Lung (tissue), 12 donors: ENCODE measurements around the gene RSU1. TPM values are rescaled to one million over a fixed set of nuclear protein-coding genes. Genes with fewer than 3 reads are reported as not detected.

Experiments used
- ATAC-seq: fragments of 200-7000 bp; cut with Tn5 transposase; one replicate; pipeline ENCODE4 v1.9.1; 2020; ENCODE audit warnings: moderate number of reproducible peaks; ENCODE audit not compliant: insufficient read depth, low FRiP score
- DNase-seq, 3 donors: peaks; one replicate each; pipeline ENCODE4 v3.0.0-alpha.2; 2013 to 2017
- H3K27ac ChIP-seq, 2 donors: one replicate each; pipeline ENCODE4 v1.5.1; 2013; ENCODE audit warnings: mild to moderate bottlenecking in 2 of 2, moderate library complexity in 2 of 2, control low read depth in 1 of 2, inconsistent platforms in 1 of 2, low read depth in 1 of 2, low read length in 1 of 2
- H3K27me3 ChIP-seq, 3 donors: one replicate each; pipeline ENCODE4 v1.5.1; 2013; ENCODE audit warnings: low read length in 2 of 3; ENCODE audit not compliant: control insufficient read depth in 3 of 3, insufficient read depth in 3 of 3
- H3K36me3 ChIP-seq, 4 donors: one replicate each; pipeline ENCODE4 v1.5.1; 2013; ENCODE audit warnings: low read length in 4 of 4, mild to moderate bottlenecking in 1 of 4, moderate library complexity in 1 of 4; ENCODE audit not compliant: control insufficient read depth in 4 of 4, insufficient read depth in 4 of 4
- H3K4me1 ChIP-seq, 5 donors: one replicate each; pipeline ENCODE4 v1.5.1; 2013; ENCODE audit warnings: low read length in 5 of 5, mild to moderate bottlenecking in 2 of 5, moderate library complexity in 1 of 5; ENCODE audit not compliant: control insufficient read depth in 5 of 5, insufficient read depth in 5 of 5
- H3K4me3 ChIP-seq: one replicate; pipeline ENCODE4 v1.5.1; 2013; ENCODE audit warnings: mild to moderate bottlenecking, control low read depth, moderate library complexity
- H3K9ac ChIP-seq, 2 donors: one replicate each; pipeline ENCODE4 v1.5.1; 2013; ENCODE audit warnings: low read length in 2 of 2, control low read depth in 1 of 2; ENCODE audit not compliant: insufficient read depth in 1 of 2
- H3K9me3 ChIP-seq, 4 donors: one replicate each; pipeline ENCODE4 v1.5.1; 2013; ENCODE audit warnings: low read length in 3 of 4, mild to moderate bottlenecking in 1 of 4, moderate library complexity in 1 of 4; ENCODE audit not compliant: control insufficient read depth in 4 of 4, insufficient read depth in 3 of 4
- CTCF ChIP-seq: IDR thresholded peaks from 2 replicates; pipeline ENCODE4 v1.5.1; 2012; ENCODE audit warnings: mild to moderate bottlenecking; ENCODE audit errors: control extremely low read depth, extremely low read depth
- WGBS, 2 donors: extraction: QIAGEN DNeasy Blood & Tissue Kit; methylation state at CpG; one replicate each; pipeline ENCODE4 v1.1.7; 2013; 5-methylcytosine and 5-hydroxymethylcytosine counted together
- polyA plus RNA-seq, 2 donors: library from polyadenylated mRNA; stranded (reverse); fragments of 200-250 nt; gene quantifications; one replicate each; pipeline ENCODE4 v1.2.1, GENCODE V29; 2013
- total RNA-seq, 2 donors: library from RNA; depleted of rRNA in 1 of 2; stranded (reverse); fragments of >200 nt in 1 of 2; gene quantifications; one replicate each; pipeline ENCODE4 v1.2.1, GENCODE V29; 2014 to 2021
- donor health status: control.
- donor health status: control.
- donor health status: Bipolar disorder and iron deficiency.
- donor health status: healthy.
- donor health status: DM: yes; HTN: yes; CAD: no.

Gene RSU1
- total and polyA plus RNA-seq, 4 donors = 36.0 to 81.5 (median 57.9) TPM

DNA sequence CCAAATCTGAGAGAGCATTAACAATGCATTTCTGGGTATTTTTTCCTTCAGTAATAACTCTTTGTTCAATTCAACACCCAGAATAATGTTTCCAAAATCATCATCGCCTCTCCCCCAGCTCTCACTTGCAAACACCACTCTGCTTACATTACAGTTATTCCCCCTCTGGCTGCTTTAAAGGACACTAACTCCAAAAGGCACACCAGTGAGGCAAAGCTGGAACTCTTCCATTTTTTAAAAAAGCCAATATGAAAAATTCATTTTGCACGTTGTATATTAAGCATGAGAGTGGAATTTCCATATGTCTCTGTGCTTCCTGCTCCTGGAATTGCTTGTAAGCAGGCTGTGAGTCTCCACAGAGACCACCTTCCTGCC lies 204.3 kb downstream of the RSU1 start:
- H3K36me3 ChIP-seq = no peaks in the 10 kb centered on the region
- no peak for TF ChIP-seq CTCF
- no peaks in the 10 kb centered on the region for H3K27me3 ChIP-seq
- WGBS, 2 donors = 80% methylated on average over 2 of the region's 2 CpGs
- peaks cover 0 to 9% (median 0%) of the 10 kb centered on the region in 5 donors for H3K4me1 ChIP-seq
- DNase-seq (no peak), ATAC-seq (no peak)
- no peak overlapping the region for H3K4me3 ChIP-seq
- H3K9me3 ChIP-seq = peaks cover 0 to 3% (median under 1%) of the 10 kb centered on the region in 4 donors
- H3K27ac ChIP-seq = no peak overlapping the region
- H3K9ac ChIP-seq = no peak overlapping the region

DNA sequence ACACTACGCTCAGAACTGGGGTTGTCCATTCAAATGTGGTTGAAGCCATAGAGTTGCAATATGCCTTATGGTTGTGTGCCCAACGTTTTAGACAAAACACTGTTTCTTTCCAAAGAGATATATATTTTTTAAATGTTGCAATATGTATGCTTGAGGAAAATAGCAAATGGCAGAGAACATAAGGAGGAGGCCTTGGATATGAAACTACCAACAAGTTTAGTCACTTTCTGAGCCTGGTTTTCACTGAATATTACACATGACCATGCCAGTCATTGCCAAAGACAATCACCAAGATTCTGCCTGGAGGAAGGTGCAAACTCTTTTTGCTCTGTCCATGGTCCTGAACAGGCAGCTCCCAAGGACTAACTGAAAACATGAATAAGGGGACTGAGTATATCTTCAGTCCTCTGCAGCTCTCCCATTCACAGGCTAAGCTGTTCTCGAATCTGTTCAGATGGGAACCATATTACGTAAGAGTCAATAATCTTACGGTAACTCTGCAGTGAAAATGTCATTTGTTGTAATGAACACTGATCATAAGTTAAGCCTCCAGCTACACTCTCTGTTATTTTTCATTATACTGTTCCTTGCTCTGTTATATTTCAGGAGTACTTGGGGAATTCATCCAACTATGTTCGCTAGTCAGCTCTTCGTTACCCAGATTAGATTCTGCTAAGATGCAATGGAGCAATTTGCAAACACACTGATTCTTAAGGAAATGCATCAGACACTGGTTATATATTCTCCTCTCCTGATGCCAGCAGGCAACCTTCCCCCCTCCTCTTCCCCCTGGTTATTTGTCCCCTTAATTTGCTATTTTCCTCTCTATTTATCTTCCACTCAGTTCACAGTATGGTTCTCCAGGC lies 204.9 kb downstream of the RSU1 start:
- no peak for ATAC-seq

DNA sequence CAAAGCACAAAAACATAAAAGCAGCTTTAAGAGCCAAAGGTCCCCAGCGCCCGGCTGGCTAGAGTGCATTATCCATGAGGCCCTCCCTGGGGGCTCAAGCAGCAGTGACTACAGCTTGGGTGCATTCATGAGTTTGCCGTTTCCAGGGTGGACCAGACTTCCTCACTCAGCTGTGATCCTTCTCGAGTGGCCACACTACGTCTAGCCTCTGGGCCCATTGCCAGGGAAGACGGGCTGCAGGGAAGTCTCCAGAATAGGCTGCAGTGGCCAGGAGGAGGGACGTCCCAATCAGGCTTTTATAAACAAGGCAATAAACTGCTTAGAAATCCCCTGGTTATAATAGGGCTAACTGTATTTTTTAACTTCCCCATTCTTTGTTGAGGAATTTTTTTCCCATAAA lies 206.2 kb downstream of the RSU1 start:
- DNase-seq = peak; percentile 37 to 64 (median 44)
- peaks cover 0 to 3% (median under 1%) of the 10 kb centered on the region in 4 donors for H3K9me3 ChIP-seq
- H3K36me3 ChIP-seq = no peaks in the 10 kb centered on the region
- no peak overlapping the region for H3K27ac ChIP-seq
- TF ChIP-seq CTCF = no peak
- no peak for ATAC-seq
- H3K4me1 ChIP-seq = peaks cover 0 to 9% (median 0%) of the 10 kb centered on the region in 5 donors
- H3K4me3 ChIP-seq = no peak overlapping the region
- no peaks in the 10 kb centered on the region for H3K27me3 ChIP-seq
- WGBS, 2 donors = 47 to 66% methylated on average over 7 of the region's 7 CpGs
- H3K9ac ChIP-seq = no peak overlapping the region

More for the DNA sequence above, 204.9 kb downstream of the RSU1 start:
- Histone ChIP-seq H3K4me1 (peaks cover 0 to 9% (median 0%) of the 10 kb centered on the region in 5 donors), H3K27me3 (no peaks in the 10 kb centered on the region), H3K9ac (no peak overlapping the region), H3K36me3 (no peaks in the 10 kb centered on the region), H3K4me3 (no peak overlapping the region), H3K27ac (no peak overlapping the region), H3K9me3 (peaks cover 0 to 3% (median under 1%) of the 10 kb centered on the region in 4 donors)
- peak; percentile 30 to 77 (median 67) for DNase-seq
- TF ChIP-seq CTCF = no peak
- WGBS, 2 donors = 82 to 87% methylated on average over 7 of the region's 7 CpGs
